GM18868 (cell line): ENCODE data around the gene IGFL1.
"Not testable (repeated sequence)": the region's sequence is repeated elsewhere in the genome, so short reads cannot be mapped to it uniquely, and the experiment has no call there.

Source experiments
- ATAC-seq: cut with Tn5 transposase; IDR thresholded peaks from one replicate; pipeline ENCODE4 v1.9.1; 2021; ENCODE audit warnings: mild to moderate bottlenecking, moderate library complexity; ENCODE audit not compliant: unreplicated experiment

IGFL1 gene

GRCh38 chr19:46221981-46222610, 7.4 kb upstream of the IGFL1 start:
- no peak for ATAC-seq

- ATAC-seq: not testable (repeated sequence)
Observed at GRCh38 chr19:46223787-46224186, 5.8 kb upstream of the IGFL1 start.

- ATAC-seq: no peak
Observed at GRCh38 chr19:46224773-46225172, 4.8 kb upstream of the IGFL1 start.

GRCh38 chr19:46225558-46226004, 4.0 kb upstream of the IGFL1 start:
- ATAC-seq: no peak

- ATAC-seq: no peak
Observed at GRCh38 chr19:46226438-46226973, 3.0 kb upstream of the IGFL1 start.

- ATAC-seq: no peak
Observed at GRCh38 chr19:46232029-46232428, 2.5 kb downstream of the IGFL1 start.

- no peak for ATAC-seq
Observed at GRCh38 chr19:46232468-46232867, 2.9 kb downstream of the IGFL1 start.

- ATAC-seq: no peak
Observed at GRCh38 chr19:46232938-46233621, 3.5 kb downstream of the IGFL1 start.

- ATAC-seq: not testable (repeated sequence)
Observed at GRCh38 chr19:46233871-46234270, 4.3 kb downstream of the IGFL1 start.

- ATAC-seq: not testable (repeated sequence)
Observed at GRCh38 chr19:46238141-46238540, 8.6 kb downstream of the IGFL1 start.

GRCh38 chr19:46239193-46240024, 9.9 kb downstream of the IGFL1 start:
- ATAC-seq: no peak

GRCh38 chr19:46240693-46241092, 11.2 kb downstream of the IGFL1 start:
- ATAC-seq: no peak

- no peak for ATAC-seq
Observed at GRCh38 chr19:46241626-46242025, 12.1 kb downstream of the IGFL1 start.

- ATAC-seq: not testable (repeated sequence)
Observed at GRCh38 chr19:46243081-46243654, 13.6 kb downstream of the IGFL1 start.

GRCh38 chr19:46250076-46250735, 20.7 kb downstream of the IGFL1 start:
- ATAC-seq: no peak

- no peak for ATAC-seq
Observed at GRCh38 chr19:46251416-46251815, 21.9 kb downstream of the IGFL1 start.

GRCh38 chr19:46254776-46255175, 25.2 kb downstream of the IGFL1 start:
- no peak for ATAC-seq

GRCh38 chr19:46256855-46257254, 27.3 kb downstream of the IGFL1 start:
- ATAC-seq: no peak

- not testable (repeated sequence) for ATAC-seq
Observed at GRCh38 chr19:46261501-46261900, 32.0 kb downstream of the IGFL1 start.

GRCh38 chr19:46262684-46263296, 33.2 kb downstream of the IGFL1 start:
- ATAC-seq: peak; percentile 57
